WERI-Rb-1 (cell line): ENCODE results near the gene TBCE.

Experiments
- DNase-seq: peaks from one replicate; pipeline ENCODE4 v3.0.0-alpha.2; 2020
- H3K27ac ChIP-seq: fragments of 250-450 bp; sonication (Bioruptor Pico); 2 replicates; pipeline ENCODE4 v1.5.1; 2020; ENCODE audit warnings: mild to moderate bottlenecking, moderate library complexity
- H3K27me3 ChIP-seq: fragments of 250-450 bp; sonication (Bioruptor Pico); 2 replicates; pipeline ENCODE4 v1.5.1; 2021; ENCODE audit warnings: mild to moderate bottlenecking, low read depth, moderate library complexity; ENCODE audit not compliant: insufficient read depth, severe bottlenecking
- H3K36me3 ChIP-seq: fragments of 250-450 bp; sonication (Bioruptor Pico); 2 replicates; pipeline ENCODE4 v1.5.1; 2020; ENCODE audit warnings: mild to moderate bottlenecking, moderate library complexity
- H3K4me3 ChIP-seq: 2 replicates; pipeline ENCODE4 v1.5.1; 2011; ENCODE audit warnings: low read depth, mild to moderate bottlenecking, control low read depth, low read length
- H3K9me3 ChIP-seq: fragments of 250-450 bp; sonication (Bioruptor Pico); 2 replicates; pipeline ENCODE4 v1.5.1; 2021; ENCODE audit warnings: mild to moderate bottlenecking, moderate library complexity; ENCODE audit not compliant: severe bottlenecking
- CTCF ChIP-seq: IDR thresholded peaks from 2 replicates; pipeline ENCODE4 v1.5.1; 2011; ENCODE audit warnings: low read depth, mild to moderate bottlenecking, control low read depth, inconsistent platforms, low read length

TBCE gene

GRCh38 chr1:235404190-235404589 lies 37.0 kb downstream of the TBCE start:
- TF ChIP-seq CTCF: no peak
- H3K9me3 ChIP-seq: no peaks in the 10 kb centered on the region
- H3K27ac ChIP-seq: no peak overlapping the region
- H3K4me3 ChIP-seq: no peak overlapping the region
- peaks cover 19% of the 10 kb centered on the region for H3K36me3 ChIP-seq
- H3K27me3 ChIP-seq: no peaks in the 10 kb centered on the region
- peak; percentile 1 for DNase-seq

DNA sequence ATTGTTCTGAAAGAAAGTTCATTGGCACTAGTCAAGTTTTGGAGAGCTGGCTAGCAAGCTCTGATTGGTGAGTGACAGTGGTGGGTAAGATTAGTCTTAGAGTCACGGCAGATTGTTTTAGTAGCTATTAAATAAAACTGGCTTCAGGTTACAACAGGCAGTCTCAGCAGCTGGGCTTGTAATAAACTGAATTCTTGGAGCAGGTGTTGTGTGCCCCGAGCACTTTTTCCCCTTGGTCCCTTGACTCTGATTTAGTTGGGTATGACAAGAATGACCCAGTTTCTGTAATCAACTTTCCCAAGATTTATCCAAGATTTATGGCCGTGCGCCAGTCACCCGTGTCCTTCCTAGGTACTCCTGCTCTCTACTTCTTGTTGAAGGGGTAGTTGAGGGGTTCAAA lies 40.2 kb downstream of the TBCE start:
- peaks cover 13% of the 10 kb centered on the region for H3K36me3 ChIP-seq
- H3K27ac ChIP-seq: no peak overlapping the region
- peak; percentile 56 for DNase-seq
- TF ChIP-seq CTCF: no peak
- no peaks in the 10 kb centered on the region for H3K9me3 ChIP-seq
- H3K4me3 ChIP-seq: no peak overlapping the region
- no peaks in the 10 kb centered on the region for H3K27me3 ChIP-seq

DNA sequence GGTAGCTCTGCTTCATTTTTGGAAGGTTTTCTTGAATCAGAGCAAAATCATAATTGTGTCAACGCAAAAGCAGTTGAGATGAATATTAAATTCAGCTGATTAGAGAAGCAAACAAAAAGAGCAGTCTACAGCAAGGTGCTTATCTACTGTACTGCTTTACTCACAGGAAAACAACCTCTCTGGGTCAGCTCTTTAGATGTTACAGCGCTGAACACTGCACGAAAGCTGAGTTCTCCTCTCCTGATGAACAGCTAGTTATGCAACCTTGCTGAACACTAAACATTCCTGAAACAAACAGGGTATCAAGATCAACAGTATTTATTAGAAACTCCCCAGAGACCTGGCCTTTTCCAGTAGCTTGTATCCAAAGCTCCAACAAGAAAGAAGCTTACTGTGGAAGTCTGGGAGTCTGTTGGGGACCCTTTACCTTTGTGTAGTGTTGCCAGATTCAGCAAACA lies 41.3 kb downstream of the TBCE start:
- no peaks in the 10 kb centered on the region for H3K27me3 ChIP-seq
- no peaks in the 10 kb centered on the region for H3K9me3 ChIP-seq
- no peak overlapping the region for H3K27ac ChIP-seq
- no peak for DNase-seq
- H3K36me3 ChIP-seq: peaks cover 2% of the 10 kb centered on the region
- TF ChIP-seq CTCF: no peak
- no peak overlapping the region for H3K4me3 ChIP-seq

DNA sequence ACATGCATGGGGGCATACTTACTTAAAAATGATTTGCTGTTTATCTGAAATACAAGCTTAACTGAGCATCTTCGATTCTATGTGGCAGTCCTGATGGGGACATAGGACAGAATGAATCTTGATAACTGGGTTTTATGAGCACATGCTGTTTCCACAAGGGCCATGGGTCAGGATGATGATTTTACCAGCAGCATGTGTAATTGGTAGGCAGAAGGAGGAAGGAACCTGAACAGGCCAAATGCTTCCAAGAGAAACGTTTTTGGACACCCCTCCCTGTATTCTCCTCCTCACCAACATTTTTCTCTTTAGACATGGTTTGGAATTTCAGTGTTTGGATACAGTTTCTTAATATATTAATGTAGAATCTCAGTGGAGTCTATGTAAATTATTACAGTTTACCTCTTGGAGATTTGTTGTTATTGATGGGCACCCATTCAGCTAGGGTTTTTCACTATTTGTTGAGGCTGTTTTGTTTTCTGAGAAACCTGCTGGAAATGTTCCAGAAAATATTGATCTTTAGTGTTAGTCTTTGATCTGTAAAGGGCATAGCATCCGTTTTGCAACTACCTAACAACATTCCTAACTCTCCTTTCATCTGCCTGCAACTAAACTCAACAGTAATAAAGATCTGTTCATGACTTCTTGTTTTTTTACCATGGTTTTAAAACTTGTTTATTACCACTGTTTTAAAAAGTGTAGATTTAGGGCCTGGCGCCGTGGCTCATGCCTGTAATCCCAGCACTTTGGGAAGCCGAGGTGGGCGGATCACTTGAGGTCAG lies 42.0 kb downstream of the TBCE start:
- Histone ChIP-seq H3K27me3 (no peaks in the 10 kb centered on the region), H3K36me3 (peaks cover 1% of the 10 kb centered on the region), H3K4me3 (no peak overlapping the region), H3K9me3 (no peaks in the 10 kb centered on the region), H3K27ac (no peak overlapping the region)
- TF ChIP-seq CTCF: no peak
- no peak for DNase-seq

DNA sequence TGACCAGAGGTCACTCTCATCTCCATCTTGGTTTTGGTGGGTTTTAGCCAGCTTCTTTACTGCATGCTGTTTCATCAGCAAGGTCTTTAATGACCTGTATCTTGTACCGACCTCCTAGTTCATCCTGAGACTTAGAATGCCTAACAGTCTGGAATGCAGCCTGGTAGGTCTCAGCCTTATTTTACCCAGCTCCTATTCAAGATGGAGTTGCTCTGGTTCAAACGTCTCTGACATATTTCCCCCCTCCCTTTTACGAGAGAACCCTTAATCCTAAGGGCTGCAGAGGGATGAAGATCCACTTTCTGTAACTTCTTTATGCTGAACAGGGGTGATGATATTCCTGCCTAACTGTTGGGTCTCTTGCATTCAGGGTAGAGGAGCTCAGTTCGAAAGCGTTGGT lies 43.2 kb downstream of the TBCE start:
- Histone ChIP-seq H3K36me3 (peaks cover 13% of the 10 kb centered on the region), H3K9me3 (no peaks in the 10 kb centered on the region), H3K4me3 (no peak overlapping the region), H3K27ac (no peak overlapping the region), H3K27me3 (no peaks in the 10 kb centered on the region)
- no peak for DNase-seq
- no peak for TF ChIP-seq CTCF
